ENCODE measurements around the gene RDH13. TPM values are rescaled to one million over a fixed set of nuclear protein-coding genes. Genes with fewer than 3 reads are reported as not detected.
A peak's percentile ranks its signal among the peaks of the same experiment; 100 is the strongest.
"Not testable (repeated sequence)": the region's sequence is repeated elsewhere in the genome, so short reads cannot be mapped to it uniquely, and the experiment has no call there.

RDH13 gene
- total RNA-seq, 2 experiments from 2014 or later, result 25.9 to 28.6 TPM

DNA sequence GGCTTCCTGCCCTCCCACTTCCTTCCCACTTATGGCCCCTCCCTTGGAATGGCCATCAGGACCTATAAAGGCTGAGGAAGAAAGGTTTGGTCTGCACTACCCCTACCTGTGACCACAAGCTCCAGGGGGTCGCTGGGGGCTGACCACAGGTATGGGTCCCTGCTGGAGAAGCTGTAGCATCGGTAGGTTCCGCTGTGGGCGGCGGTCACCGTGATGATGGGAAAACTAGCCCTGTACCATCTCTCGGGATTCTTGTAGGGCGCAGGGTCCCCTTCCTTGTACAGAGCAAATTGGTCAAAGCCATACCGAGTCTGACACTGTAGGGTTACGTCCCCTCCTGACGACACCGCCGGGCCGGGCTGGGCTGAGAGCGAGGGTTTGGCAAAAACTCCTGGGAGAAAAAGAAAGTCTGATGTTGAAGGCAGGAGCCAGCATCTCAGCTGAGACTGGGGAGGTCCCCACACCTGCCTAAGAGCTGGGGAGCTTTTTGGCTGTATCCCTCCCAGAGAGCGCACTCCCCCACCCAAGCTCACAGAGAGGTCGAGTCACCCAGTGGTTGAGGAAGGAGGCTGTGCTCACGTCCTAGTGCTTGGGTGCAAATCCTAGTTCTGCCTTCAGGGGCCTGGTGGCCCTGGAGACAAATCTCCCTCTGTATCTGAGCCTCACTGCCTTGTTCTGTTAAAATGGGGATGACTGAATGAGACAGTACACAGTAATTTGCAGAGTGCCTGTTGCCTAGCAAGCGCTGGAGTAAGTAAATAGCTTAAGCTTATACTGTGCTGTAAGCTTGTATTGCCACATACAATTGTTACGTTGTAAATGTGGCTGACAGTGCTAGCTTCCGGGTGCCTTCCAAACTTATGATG lies 35.2 kb downstream of the RDH13 start:
- ATAC-seq (ENCODE audit: low read depth), result no peak
- POLR2A ChIA-PET, result no interaction called here

DNA sequence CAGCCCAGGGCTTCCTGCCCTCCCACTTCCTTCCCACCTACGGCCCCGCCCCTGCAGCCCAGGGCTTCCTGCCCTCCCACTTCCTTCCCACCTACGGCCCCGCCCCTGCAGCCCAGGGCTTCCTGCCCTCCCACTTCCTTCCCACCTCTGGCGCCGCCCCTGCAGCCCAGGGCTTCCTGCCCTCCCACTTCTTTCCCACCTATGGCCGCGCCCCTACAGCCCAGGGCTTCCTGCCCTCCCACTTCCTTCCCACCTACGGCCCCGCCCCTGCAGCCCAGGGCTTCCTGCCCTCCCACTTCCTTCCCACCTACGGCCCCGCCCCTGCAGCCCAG lies 35.8 kb downstream of the RDH13 start:
- DNase-seq; POLR2A ChIA-PET; ATAC-seq (ENCODE audit: low read depth); H3K4me3 Mint-ChIP-seq; H3K27me3 Mint-ChIP-seq; H3K4me1 Mint-ChIP-seq: not testable (repeated sequence)
- Mint-ChIP-seq H3K36me3 (peaks cover 47% of the 10 kb centered on the region), H3K9me3 (peaks cover 35% of the 10 kb centered on the region), H3K27ac (peak overlapping the region; percentile 48)

More for the DNA sequence above, 35.2 kb downstream of the RDH13 start:
- H3K36me3 Mint-ChIP-seq, result peaks cover 43% of the 10 kb centered on the region
- no peak overlapping the region for H3K4me3 Mint-ChIP-seq
- peaks cover 30% of the 10 kb centered on the region for H3K9me3 Mint-ChIP-seq
- no peaks in the 10 kb centered on the region for H3K27me3 Mint-ChIP-seq
- H3K27ac Mint-ChIP-seq, result peak overlapping the region; percentile 48
- no peak for DNase-seq
- H3K4me1 Mint-ChIP-seq, result peaks cover 4% of the 10 kb centered on the region

DNA sequence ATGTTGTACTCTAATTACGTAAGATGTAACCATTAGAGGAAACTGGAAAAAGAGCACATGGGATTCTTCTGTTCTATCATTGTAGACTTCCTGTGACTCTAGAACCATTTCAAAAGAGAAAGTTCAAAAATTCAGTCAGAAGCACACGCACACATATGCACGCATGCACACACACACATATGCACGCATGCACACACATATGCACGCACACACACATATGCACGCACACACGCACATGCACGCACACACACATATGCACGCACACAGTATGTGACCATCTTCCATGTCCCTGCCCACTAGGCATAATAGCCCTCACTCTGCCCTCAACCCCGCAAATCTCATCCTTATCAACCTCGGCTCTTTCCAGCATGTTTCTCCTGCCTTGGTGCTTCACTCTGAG lies 38.8 kb downstream of the RDH13 start:
- no peak for ATAC-seq (ENCODE audit: low read depth)
- no peak overlapping the region for H3K4me3 Mint-ChIP-seq
- no peaks in the 10 kb centered on the region for H3K27me3 Mint-ChIP-seq
- DNase-seq, result no peak
- peaks cover 54% of the 10 kb centered on the region for H3K36me3 Mint-ChIP-seq
- POLR2A ChIA-PET, result no interaction called here
- peaks cover 40% of the 10 kb centered on the region for H3K9me3 Mint-ChIP-seq
- H3K4me1 Mint-ChIP-seq, result peaks cover 7% of the 10 kb centered on the region
- H3K27ac Mint-ChIP-seq, result no peak overlapping the region

GRCh38 chr19:55020351-55020750 lies 42.6 kb downstream of the RDH13 start:
- Mint-ChIP-seq H3K36me3 (peaks cover 68% of the 10 kb centered on the region), H3K9me3 (peaks cover 37% of the 10 kb centered on the region)
- DNase-seq; H3K27ac Mint-ChIP-seq; POLR2A ChIA-PET; H3K27me3 Mint-ChIP-seq; H3K4me3 Mint-ChIP-seq; ATAC-seq (ENCODE audit: low read depth); H3K4me1 Mint-ChIP-seq: not testable (repeated sequence)

DNA sequence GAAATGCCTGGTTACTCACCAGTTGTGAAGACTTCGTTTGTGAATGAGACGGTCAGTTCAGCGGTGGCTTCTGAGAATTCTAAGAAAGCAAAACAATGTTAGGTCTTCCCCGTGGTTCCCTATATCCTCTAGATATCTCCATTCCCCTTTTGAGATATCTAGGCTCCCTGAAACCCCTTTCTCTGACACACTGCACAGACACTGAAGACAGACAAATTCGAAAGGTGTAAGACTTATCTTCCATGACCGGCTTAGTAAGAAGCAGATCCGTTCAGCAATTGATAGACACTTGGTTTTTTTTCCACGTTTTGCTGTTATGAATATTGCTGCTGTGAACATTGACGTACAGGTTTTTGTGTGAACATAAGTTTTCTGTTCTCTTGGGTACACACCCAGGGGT lies 44.3 kb downstream of the RDH13 start:
- DNase-seq, result no peak
- Mint-ChIP-seq H3K4me3 (no peak overlapping the region), H3K27me3 (no peaks in the 10 kb centered on the region), H3K9me3 (peaks cover 28% of the 10 kb centered on the region), H3K4me1 (peaks cover 4% of the 10 kb centered on the region), H3K36me3 (peaks cover 64% of the 10 kb centered on the region), H3K27ac (no peak overlapping the region)
- ATAC-seq (ENCODE audit: low read depth), result no peak
- POLR2A ChIA-PET, result no interaction called here

- DNase-seq, result no peak
- Mint-ChIP-seq H3K9me3 (peaks cover 25% of the 10 kb centered on the region), H3K36me3 (peaks cover 64% of the 10 kb centered on the region), H3K4me1 (peaks cover 4% of the 10 kb centered on the region), H3K27me3 (no peaks in the 10 kb centered on the region), H3K27ac (no peak overlapping the region), H3K4me3 (no peak overlapping the region)
- POLR2A ChIA-PET, result no interaction called here
- ATAC-seq (ENCODE audit: low read depth), result no peak
These were observed 44.7 kb downstream of the RDH13 start for GRCh38 chr19:55018216-55018615.

DNA sequence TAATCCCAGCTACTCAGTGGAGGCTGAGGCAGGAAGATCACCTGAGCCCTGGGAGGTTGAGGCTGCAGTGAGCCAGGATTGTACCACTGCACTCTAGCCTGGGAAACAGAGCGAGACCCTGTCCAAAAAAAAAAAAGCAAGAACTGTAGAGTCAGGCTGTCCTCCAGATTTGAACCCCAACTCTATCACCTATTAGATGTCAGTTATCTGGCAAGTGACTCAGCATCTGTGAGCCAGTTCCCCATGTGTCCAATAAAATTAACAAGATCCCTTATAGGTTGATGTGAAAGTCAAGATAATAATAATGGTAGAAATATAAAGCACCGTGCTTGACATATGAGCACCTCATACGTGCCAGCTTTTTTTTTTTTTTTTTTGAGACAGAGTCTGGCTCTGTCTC lies 46.9 kb downstream of the RDH13 start:
- H3K27ac Mint-ChIP-seq, result no peak overlapping the region
- DNase-seq, result no peak
- peaks cover 16% of the 10 kb centered on the region for H3K9me3 Mint-ChIP-seq
- peaks cover 4% of the 10 kb centered on the region for H3K4me1 Mint-ChIP-seq
- peaks cover 64% of the 10 kb centered on the region for H3K36me3 Mint-ChIP-seq
- no peaks in the 10 kb centered on the region for H3K27me3 Mint-ChIP-seq
- POLR2A ChIA-PET, result no interaction called here
- no peak for ATAC-seq (ENCODE audit: low read depth)
- H3K4me3 Mint-ChIP-seq, result no peak overlapping the region

GRCh38 chr19:55015126-55015525 lies 47.8 kb downstream of the RDH13 start:
- no peak overlapping the region for H3K27ac Mint-ChIP-seq
- ATAC-seq (ENCODE audit: low read depth), result no peak
- no peak for DNase-seq
- peak overlapping the region; percentile 47 for H3K4me3 Mint-ChIP-seq
- POLR2A ChIA-PET, result no interaction called here
- H3K4me1 Mint-ChIP-seq, result peaks cover 2% of the 10 kb centered on the region
- no peaks in the 10 kb centered on the region for H3K27me3 Mint-ChIP-seq
- peaks cover 63% of the 10 kb centered on the region for H3K36me3 Mint-ChIP-seq
- H3K9me3 Mint-ChIP-seq, result peaks cover 14% of the 10 kb centered on the region

DNA sequence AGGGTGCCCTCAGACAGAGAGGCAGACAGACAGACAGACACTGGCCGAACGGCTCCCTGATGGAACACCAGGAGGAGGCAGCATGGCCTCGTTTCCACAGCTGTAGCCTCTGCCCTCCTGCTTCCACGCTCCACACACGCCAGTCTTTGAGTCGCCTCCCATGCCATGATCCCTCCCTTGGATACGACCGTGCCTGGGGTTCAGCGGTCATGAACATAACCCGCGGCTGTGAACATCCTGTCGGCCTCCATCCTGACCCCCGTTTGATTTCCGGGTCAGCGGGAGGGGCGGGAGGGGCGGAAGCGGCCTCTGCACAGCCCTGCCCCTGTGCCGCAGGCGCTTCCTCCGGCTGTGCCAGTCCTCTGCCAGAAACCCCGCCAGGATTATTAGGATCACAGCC lies 48.2 kb downstream of the RDH13 start:
- Mint-ChIP-seq H3K27me3 (no peaks in the 10 kb centered on the region), H3K4me3 (peak overlapping the region; percentile 47), H3K36me3 (peaks cover 60% of the 10 kb centered on the region), H3K27ac (peak overlapping the region; percentile 13), H3K9me3 (peaks cover 14% of the 10 kb centered on the region), H3K4me1 (peaks cover 2% of the 10 kb centered on the region)
- POLR2A ChIA-PET, result no interaction called here
- peak; percentile 47 for ATAC-seq (ENCODE audit: low read depth)
- DNase-seq, result no peak

DNA sequence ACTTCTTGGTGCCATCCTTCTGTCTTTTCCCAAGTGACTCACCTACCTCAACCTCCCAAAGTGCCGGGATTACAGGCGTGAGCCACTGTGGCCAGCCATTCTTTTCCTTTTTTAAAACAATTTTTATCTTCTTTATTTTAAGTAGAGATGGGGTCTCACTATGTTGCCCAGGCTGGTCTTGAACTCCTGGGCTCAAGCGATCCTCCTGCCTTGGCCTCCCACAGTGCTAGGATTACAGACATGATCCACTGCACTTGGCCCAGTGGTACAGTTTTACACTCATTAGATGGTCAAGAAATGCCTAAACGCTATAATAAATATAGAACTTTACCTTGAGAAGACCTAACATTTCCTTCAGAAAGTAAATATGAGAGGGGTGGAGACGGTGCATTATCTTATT lies 49.4 kb downstream of the RDH13 start:
- Mint-ChIP-seq H3K27me3 (no peaks in the 10 kb centered on the region), H3K27ac (no peak overlapping the region), H3K4me3 (no peak overlapping the region), H3K9me3 (peaks cover 16% of the 10 kb centered on the region), H3K36me3 (peaks cover 63% of the 10 kb centered on the region), H3K4me1 (peaks cover 7% of the 10 kb centered on the region)
- ATAC-seq (ENCODE audit: low read depth) (no peak), DNase-seq (no peak)
- POLR2A ChIA-PET, result no interaction called here

DNA sequence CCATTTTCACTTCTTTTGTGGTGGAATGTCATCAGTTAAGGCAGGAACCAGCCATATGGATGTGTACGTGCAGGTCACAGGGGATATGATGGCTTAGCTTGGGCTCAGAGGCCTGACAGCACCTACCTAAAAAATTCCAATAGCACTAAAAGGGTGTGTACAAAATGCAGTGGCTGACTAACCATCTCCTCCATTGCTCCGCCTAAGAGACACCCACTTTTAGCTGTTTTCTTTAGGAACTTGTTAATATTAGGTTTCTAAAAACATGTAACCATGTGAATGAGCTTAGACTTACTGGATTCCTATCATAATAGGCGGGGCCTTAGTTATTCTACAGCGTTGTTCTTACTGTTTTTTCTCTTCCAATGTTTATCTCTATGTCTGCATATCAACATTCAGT lies 50.6 kb downstream of the RDH13 start:
- POLR2A ChIA-PET, result no interaction called here
- Mint-ChIP-seq H3K36me3 (peaks cover 66% of the 10 kb centered on the region), H3K4me1 (peaks cover 13% of the 10 kb centered on the region), H3K27ac (no peak overlapping the region), H3K4me3 (no peak overlapping the region), H3K27me3 (no peaks in the 10 kb centered on the region), H3K9me3 (peaks cover 15% of the 10 kb centered on the region)
- DNase-seq (no peak), ATAC-seq (ENCODE audit: low read depth) (no peak)

- POLR2A ChIA-PET; H3K27ac Mint-ChIP-seq; H3K27me3 Mint-ChIP-seq; DNase-seq; H3K4me3 Mint-ChIP-seq; ATAC-seq (ENCODE audit: low read depth): not testable (repeated sequence)
- peaks cover 20% of the 10 kb centered on the region for H3K9me3 Mint-ChIP-seq
- H3K4me1 Mint-ChIP-seq, result peaks cover 25% of the 10 kb centered on the region
- peaks cover 60% of the 10 kb centered on the region for H3K36me3 Mint-ChIP-seq
These were observed 52.4 kb downstream of the RDH13 start for GRCh38 chr19:55010561-55010960.

DNA sequence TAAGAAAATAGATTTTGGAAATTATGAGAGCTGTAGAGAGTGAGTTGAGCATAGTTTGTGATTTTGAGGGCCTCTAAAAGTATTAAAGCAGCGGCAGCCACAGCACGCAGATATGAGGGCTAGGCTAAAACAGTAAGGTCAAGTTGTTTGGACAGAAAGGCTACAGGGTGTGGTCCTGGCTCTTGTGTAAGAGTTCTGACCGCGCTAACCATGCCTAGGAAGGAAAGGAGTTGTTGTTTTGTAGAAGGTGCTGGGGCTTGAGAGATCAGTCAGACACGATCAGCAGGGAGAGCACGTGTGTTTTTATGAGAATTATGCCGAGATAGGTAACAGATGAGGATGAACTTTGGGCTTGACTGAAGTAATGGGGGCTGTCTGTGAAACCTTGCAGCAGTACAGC lies 54.2 kb downstream of the RDH13 start:
- POLR2A ChIA-PET; H3K27ac Mint-ChIP-seq; ATAC-seq (ENCODE audit: low read depth); H3K27me3 Mint-ChIP-seq; DNase-seq; H3K4me3 Mint-ChIP-seq: not testable (repeated sequence)
- peaks cover 23% of the 10 kb centered on the region for H3K9me3 Mint-ChIP-seq
- peaks cover 31% of the 10 kb centered on the region for H3K4me1 Mint-ChIP-seq
- peaks cover 64% of the 10 kb centered on the region for H3K36me3 Mint-ChIP-seq

DNA sequence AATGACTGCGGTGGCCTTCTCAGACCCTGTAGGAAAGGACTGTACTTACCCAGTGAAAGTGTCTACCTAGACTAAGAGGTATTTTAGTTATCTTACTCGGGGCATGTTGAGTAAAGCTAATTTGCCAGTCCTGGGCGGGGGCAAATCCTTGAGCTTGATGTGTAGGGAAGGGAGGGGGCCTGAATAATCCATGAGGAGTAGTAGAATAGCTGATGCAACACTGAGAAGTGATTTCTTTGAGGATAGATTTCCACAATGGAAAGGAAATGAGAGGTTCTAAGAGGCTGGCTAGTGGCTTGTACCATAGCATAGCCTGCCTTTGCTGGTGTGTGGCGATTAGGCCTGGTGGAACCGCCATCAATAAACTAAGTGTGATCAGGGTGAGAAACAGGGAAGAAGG lies 54.8 kb downstream of the RDH13 start:
- Mint-ChIP-seq H3K4me3 (peak overlapping the region; percentile 81), H3K4me1 (peaks cover 31% of the 10 kb centered on the region), H3K36me3 (peaks cover 64% of the 10 kb centered on the region), H3K9me3 (peaks cover 23% of the 10 kb centered on the region)
- H3K27me3 Mint-ChIP-seq; POLR2A ChIA-PET; H3K27ac Mint-ChIP-seq; ATAC-seq (ENCODE audit: low read depth); DNase-seq: not testable (repeated sequence)

Data from activated naive CD8-positive, alpha-beta T cell treated with anti-CD3 and anti-CD28 coated beads, Interleukin-2, amount 10 ng/mL, durations not matched to agents 7 days and 5 days (primary cell).